Stimulated activated CD4-positive, alpha-beta T cell treated with anti-CD3 and anti-CD28 coated beads, Interleukin-12 subunit alpha, Interleukin-12 subunit beta, amount 100 ng/mL, for 4 hours (primary cell): ENCODE data around the gene CLCNKA.
"Not testable (repeated sequence)": the region's sequence is repeated elsewhere in the genome, so short reads cannot be mapped to it uniquely, and the experiment has no call there.

Experiments used
- DNase-seq: peaks from one replicate; pipeline ENCODE4 v3.0.0-alpha.2; 2020

Gene CLCNKA

DNA sequence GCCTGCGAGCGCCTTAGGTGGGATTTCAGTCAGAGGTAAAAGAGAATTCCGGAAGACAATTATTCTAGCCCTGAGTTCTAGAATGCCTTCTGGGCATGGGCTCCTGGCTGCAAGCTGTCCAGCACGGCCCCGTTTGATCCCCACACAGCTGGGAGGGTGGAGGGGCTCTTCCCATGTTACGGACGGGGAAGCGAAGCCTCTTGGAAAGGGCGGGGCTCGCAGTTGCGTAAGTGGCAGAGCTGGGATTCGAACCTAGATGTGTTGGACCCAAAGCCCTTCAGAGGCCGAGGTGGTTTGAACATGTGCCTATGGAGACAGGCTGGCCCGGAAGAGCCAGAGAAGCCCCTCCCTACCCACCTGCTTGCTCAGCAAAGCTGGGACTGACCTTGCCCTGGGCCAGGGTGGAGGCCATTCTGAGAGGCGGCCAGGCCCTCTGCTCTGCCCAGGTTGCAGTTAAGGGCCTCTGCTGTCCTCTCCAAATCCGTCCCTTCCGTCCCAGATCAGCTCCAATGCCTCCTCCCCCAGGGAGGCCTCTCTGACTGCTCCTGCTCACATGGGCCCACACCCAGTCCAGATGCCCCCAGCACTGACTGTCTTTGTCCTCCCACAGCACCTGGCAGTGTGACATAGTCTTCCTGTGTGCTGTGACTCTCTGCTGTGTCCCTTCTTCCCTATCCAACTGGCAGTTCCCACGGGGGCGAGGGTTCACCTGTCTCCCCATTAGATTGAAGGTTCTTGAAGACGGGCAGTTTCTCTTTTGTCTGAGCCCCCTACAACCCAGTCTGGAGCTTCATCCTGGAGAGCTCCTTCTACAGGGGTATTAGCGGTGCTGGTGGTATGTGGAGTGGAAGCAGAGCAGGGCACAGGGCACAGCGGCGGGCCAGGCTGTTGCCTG lies 2.8 kb upstream of the CLCNKA start:
- no peak for DNase-seq

DNA sequence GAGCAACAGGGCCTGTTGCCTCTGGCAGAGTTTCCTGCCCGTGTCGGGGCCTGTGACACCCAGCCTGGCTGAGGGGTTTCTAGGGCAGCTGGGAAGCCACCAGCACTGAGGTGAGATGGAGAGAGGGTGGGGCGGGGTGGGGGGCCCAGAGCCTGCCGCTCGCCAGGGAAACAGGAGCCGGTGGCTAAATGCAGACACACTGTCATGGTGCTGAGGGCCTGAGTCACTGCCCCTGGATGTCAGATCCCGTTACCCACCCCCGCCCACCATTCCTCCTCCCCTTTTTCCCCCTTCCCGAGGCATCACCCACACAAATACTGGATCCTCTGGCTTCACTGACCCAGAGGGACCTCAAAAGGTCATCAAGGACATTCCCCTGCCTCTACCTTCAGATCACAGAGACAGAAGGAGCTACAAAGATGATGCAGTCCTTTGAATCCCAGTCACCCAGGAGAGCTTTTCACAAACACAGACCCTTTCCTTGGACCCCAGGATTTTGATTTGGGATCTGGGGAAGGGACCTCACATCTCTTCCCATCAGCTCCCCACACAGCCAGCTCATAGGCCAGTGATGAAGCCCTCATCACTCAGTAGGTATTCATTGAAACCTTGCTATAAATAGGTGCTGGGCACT lies 2.1 kb upstream of the CLCNKA start:
- no peak for DNase-seq

DNA sequence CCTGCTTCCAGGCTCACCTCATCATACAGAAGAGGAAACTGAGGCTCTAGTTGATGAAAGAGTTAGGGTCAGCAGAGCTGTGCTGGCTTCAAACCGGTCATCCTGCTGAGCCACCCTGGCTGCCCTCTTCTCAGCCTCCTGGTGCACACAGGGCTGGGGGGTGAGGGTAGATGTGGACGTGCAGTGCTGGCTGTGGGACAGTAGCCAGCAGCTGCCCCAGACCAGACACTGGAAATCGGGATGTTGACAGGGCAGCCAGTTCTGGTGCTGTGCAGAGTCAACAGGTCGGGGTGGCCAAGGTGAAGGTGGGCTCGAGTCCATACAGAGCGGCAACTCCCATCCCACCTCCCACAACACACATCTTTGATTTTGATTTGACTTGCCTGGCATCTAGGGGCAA lies 1.5 kb upstream of the CLCNKA start:
- no peak for DNase-seq

DNA sequence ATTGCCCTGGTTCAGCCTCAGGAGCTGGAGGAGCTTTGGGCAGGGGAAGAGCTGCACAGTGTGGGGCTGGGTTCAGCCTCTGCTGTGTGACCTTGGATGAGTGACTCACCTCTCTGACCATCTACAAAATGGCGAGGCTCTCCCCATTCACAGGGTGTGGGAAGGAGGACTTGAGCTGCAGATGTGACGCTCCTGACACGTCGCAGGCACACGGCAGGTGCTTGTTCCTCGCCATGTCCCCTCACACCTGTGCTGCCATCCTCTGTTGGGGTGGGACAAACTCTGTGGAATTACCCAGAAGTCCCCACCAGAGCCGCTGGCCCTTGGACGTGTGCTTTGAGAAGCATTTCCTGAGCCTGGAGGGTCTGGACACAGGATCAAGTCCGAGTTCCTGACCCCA lies 958 bp upstream of the CLCNKA start:
- not testable (repeated sequence) for DNase-seq

DNA sequence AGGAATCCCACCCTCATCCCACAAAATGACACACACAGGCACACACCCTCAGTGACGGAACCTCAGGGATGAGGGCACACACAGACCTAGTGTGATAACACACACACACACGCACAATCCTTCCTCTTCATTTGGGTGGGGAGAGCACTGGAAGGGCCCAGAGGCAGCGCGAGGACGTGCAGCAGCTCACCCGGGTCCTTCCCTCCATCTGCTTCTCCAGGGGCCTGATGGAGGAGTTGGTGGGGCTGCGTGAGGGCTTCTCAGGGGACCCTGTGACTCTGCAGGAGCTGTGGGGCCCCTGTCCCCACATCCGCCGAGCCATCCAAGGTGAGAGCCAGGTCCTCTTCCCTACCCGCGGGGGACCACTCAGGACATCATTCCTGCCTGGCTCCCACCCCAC lies 557 bp downstream of the CLCNKA start:
- DNase-seq, result no peak

DNA sequence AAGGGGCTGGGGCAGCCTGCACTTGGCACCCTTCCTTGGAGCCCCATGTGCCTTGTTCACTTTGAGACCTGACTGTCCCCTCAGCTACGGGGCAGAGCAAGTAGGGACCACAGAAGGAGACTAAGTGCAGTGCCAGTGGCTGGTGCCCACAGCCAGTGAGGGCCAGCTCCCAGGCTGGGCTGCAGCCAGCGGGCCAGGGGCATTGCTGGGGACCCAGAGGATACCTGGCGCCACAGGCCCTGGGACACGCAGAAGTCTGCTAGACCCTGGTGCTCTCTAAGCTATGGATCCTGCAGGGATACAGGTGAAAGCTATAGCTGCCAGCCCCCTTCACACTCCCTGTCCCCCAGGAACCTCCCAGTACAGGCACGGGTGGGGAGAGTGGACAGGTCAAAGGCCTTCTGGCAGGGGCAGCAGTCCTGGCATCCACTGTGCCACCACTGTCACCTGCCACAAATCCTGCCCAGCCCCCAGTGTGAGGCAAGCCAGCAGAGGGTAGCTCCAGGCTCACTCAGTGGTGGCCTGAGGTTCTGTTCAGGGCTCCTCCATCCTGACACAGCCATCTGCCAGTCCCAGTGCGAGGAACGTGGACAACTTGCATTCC lies 1.3 kb downstream of the CLCNKA start:
- DNase-seq, result no peak

DNA sequence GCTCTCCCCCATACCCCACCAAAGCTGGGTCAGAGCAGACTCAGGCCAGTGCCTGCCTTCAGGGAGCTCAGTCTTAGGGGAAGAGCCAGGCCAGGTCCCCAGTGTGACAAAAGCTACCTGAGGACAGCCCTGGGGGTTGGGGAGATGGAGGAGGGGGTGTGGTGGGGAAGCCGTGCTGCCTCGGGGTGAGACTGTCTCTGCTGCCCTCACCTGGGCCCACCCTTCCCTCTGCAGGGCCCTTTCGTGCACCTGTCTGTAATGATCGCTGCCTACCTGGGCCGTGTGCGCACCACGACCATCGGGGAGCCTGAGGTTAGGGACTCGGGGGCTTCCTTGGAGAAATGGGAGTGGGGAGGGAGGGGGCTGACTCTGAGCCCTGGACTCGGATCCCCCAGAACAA lies 4.5 kb downstream of the CLCNKA start:
- DNase-seq, result not testable (repeated sequence)

DNA sequence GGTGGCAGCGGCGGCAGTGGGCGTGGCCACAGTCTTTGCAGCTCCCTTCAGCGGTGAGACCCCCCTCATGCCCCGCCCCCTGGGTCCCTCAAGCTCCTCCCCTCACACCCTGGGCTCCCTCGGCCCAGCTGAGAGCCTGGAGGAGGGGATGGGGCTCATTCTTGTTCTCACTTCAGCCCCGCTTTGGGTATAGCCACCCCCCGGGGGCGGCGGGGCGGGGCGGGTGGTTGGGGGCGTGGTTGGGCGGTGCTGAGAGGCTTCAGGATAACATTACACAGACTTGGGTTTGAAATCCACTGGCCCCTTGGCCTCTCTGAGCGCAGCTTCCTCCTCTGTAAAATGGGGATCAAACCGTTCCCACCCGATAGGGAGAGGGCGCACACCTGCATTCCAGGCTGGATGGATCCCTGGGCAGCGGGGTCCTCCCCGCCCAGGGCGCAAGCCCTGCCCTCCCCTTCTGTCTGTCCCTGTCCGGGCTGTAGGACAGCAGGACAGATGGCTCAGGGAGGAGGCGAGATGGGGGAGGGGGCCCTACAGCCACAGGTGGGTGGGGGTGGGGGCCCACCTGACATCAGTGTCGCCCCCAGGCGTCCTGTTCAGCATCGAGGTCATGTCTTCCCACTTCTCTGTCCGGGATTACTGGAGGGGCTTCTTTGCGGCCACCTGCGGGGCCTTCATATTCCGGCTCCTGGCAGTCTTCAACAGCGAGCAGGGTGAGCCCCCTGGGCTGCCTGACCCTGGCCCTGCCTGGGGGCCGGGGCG lies 5.1 kb downstream of the CLCNKA start:
- DNase-seq, result peak; percentile 47

DNA sequence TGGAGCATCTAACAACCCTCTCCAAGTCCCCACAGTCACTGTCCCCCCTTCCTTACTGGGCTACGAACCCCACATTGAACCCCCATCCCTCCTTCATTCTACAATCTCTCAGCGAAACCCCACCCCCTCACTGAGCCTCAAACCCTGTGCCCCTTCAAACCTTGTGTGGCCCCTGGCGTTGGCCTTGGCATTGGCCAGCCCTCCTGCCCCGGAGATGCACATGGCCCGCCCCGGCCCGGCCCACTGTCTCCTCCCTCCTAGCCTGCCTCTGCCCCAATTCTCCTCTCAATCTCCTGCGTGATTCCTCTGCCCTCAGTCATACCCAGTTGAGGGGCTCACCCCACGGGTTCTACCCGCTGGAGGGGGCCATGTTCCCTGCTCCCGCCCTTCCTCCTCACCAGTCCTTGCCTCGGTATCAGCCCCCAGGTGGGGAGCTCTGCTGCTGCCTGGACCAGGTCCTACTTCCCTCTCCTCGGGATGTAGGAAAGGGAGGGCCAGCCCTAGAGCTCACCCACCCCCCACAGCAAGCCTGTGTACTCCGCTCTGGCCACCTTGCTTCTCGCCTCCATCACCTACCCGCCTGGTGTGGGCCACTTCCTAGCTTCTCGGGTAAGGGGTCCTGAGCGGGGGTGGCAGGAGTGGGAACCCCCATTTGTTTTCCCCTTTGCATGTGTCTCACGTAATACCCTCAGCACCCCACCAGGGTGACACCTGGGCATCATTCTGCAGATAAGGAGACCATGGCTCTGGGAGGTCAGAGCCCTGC lies 6.6 kb downstream of the CLCNKA start:
- DNase-seq, result no peak

DNA sequence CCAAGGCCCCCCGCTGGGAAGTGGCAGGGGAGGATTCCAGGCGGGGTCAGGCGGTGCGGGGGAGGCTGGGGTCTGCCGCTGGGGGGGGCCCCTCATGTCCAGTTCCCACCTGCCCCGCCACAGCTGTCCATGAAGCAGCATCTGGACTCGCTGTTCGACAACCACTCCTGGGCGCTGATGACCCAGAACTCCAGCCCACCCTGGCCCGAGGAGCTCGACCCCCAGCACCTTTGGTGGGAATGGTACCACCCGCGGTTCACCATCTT lies 7.1 kb downstream of the CLCNKA start:
- not testable (repeated sequence) for DNase-seq

DNA sequence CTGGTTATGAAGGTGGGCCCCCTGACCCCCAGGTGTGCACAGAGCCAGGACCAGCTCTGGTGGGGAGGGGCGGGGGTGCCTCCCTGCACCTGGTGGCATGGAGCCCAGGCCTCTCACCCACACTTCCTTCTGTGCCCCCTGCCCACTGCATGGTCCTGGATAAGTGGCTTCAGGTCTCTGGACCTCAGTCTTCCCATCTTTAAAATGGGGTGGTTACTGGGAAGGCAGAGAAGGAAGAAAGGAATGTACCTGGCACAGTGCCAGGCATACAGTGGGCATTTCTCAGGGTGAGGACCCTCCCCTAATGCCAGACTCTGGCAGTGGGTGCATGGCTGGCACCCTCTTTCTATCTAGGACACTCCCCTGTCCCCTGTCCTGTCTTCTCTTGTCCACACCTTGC lies 7.5 kb downstream of the CLCNKA start:
- DNase-seq, result no peak

DNA sequence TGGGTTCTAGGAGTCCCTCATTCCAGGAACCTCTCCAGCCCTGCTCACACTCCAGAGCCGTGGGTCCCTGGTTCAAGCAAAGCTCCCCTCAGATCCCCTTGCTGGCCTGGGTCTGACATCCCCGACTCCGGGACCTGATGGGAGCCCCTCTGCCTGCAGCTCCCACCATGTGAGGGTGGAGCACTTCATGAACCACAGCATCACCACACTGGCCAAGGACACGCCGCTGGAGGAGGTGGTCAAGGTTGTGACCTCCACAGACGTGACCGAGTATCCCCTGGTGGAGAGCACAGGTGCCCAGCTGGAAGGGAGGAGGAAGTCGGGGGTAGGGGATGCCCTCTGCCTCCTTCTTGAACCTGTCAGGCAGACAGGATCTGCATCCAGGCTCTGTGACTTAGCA lies 9.7 kb downstream of the CLCNKA start:
- no peak for DNase-seq

DNA sequence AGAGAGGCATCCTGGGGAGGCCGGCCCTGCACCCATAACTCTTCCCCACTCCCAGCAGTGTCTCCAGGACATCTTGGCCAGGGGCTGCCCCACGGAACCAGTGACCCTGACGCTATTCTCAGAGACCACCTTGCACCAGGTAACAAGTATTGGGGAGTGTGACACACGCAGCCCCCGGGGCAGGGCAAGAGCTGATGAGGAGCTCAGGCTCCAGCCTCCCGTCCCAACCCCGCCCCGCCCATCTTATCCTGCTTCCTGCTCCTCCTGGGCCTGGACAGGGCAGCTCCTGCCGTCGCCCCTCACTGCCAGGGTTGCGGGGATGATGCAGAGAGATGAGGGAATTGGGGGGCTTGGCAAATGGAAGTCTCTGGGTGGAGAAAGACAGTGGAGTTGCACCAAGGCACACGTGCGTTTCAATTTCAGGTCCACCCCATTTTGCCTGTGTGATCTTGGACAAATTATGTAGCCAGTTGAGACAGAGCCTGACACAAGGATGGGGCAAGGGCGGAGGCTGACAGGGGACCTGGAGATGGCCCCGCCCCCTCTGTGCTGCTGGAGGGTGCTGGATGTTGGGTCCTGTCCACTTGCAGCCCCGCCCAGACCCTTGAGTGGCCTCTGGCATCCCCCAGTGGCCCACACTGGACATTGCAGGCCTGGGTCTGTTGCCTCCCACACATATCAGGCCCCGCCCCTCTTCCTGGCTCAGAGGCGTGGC lies 10.7 kb downstream of the CLCNKA start:
- DNase-seq, result peak; percentile 42

DNA sequence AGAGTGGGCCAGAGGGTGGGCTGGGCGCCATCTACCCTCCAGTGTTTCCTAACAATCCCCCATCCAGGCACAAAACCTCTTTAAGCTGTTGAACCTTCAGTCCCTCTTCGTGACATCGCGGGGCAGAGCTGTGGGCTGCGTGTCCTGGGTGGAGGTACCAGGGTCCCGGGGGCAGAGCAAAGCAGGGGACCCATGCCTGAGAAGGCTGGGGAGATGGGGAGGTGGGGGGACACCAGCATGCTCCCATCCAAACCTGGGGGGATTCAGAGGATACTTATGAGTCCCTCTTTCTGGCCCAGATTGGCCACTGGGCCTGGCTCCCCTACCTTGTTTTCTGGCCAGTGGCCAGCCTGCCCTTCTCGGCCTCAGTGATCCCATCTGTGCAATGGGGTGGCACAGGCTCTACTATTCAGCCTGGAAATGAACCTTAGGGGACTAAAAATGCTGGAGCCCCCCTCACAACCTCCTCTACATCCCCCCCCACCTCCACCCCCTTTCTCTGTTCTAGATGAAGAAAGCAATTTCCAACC lies 11.3 kb downstream of the CLCNKA start:
- DNase-seq, result not testable (repeated sequence)

DNA sequence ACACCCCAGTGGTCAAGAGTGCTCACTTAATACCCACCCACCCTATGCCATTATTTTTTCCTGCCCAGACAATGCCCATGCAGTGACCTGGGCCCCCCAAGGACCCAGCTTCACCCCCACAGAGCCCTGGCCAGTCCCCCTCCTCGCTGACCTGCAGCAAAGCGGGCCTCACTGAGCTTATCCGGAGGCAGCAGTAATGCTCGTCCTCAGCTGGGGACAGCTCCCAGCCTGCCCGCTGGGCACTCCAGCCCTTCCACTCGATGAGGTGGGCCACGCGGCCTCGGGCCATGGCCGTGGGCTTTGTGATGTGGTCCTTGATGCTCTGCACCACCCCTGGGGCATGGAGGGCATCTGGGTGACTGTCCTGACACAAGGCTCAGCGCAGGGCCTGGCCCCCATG lies 14.6 kb downstream of the CLCNKA start:
- not testable (repeated sequence) for DNase-seq

DNA sequence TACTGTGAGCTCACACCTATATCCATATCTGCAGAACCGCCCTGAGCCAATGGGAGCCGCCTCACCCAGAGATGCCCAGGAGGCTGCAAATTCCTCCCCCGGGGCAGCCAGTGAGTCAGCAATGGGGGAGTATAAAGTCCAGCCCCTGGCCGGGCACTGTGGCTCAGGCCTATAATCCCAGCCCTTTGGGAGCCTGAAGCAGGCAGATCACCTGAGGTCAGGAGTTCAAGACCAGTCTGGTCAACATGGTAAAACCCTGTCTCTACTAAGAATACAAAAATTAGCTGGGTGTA lies 16.7 kb downstream of the CLCNKA start:
- no peak for DNase-seq

DNA sequence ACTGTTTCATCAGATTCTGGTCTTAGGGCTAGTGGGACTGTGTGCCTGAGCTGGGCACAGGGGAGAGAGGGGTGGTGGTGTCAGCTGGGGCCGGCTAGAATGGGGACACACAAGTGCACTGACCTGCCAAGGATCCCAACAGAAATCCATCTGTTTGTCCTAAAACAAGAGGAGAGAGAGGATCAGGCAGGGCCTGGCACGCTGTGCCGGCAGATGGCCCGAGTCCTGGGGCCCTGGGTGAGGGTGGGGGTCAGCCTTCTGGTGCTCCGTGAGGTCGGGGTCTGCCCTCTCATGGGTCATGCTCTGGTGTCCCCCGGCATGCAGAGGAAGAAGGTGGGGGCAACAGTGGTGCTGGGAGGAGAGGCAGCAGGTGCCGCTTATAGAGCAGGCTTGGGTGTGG lies 18.0 kb downstream of the CLCNKA start:
- not testable (repeated sequence) for DNase-seq

DNA sequence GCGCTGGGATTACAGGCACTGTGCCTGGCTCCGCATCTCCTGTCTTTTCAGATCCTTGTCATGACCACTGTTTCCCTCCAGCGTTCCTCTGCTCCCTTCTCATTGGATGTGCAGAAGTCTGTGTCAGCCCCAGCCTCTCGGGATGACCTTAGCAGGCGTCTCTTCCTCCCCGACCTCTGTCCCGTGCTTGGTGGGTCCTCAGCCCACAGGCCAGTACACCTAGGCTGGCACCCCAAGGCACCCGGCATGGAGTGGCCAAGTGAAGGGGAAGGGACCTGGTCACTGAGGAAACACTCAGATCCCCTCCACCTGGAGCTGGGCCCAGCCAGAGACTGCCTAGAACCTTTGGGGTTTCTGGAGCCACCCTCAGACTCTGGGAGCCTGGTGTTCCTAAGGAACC lies 19.4 kb downstream of the CLCNKA start:
- no peak for DNase-seq

DNA sequence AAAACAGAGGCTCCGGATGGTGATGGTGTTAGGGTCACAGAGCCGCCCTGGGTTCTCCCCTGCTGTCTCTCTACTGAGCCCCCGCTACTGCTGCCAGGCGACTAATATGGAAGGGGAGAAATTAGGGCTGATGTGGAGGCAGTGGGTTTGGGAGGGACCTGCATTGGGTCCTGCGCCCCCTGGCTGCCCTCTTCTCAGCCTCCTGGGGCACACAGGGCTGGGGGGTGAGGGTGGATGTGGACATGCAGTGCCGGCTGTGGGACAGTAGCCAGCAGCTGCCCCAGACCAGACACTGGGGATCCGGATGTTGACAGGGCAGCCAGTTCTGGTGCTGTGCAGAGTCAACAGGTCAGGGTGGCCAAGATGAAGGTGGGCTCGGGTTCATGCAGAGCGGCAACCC lies 20.3 kb downstream of the CLCNKA start:
- no peak for DNase-seq

DNA sequence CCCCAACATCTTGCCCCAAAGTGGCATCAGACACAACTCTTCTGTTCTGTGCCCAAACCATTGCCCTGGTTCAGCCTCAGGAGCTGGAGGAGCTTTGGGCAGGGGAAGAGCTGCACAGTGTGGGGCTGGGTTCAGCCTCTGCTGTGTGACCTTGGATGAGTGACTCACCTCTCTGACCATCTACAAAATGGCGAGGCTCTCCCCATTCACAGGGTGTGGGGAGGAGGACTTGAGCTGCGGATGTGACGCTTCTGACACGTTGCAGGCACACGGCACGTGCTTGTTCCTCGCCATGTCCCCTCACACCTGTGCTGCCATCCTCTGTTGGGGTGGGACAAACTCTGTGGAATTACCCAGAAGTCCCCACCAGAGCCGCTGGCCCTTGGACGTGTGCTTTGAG lies 20.8 kb downstream of the CLCNKA start:
- DNase-seq, result not testable (repeated sequence)

DNA sequence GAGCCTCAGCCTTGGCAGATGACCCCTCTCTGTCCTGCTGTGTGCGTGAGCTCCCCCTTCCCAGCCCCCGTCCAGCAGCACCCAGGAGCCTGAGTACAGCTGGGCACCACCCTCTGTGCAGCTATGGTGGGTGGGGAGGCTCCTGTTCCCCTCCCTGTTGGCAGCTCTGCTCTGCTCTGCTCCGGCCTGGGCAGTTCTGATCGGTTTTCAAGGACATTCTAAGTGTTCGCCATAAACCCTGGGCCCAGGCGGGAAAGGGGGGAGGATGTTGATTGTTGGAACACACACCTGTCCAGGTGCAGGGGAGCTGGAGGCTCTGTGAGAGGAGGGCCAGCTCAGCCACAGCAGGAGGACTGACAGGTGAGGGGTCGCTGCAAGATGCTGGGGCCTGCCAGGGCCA lies 21.7 kb downstream of the CLCNKA start, which contains the start of gene CLCNKB:
Gene CLCNKB, plus strand, starts transcription at position 262 of the 400 bp plus-strand sequence. CDS start 711 bp downstream, outside the sequence.
- no peak for DNase-seq

DNA sequence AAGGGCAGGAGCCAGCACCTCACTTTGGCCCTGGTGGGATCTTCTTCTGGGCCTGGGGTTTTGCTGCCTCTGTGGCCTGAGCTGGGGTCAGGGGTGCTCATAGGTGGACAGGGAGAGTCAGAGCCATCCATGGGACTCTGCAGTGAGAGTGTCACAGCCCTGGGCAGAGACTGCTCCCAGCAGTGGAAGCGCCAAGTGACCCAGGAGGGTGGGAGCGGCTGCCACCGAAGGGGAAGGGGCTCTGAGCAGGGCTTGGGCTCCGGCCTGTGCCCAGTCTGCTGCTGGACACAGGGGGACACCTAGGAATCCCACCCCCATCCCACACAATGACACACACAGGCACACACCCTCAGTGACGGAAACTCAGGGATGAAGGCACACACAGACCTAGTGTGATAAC lies 22.1 kb downstream of the CLCNKA start:
- DNase-seq, result no peak
